ENCODE measurements around the gene CCDC9B.

Gene CCDC9B

GRCh38 chr15:40354408-40355171 lies 13.9 kb upstream of the CCDC9B start:
- Histone ChIP-seq H3K9me3 (replicated peaks; ENCODE audit: insufficient read depth, low read length) (no peaks in the 10 kb centered on the region), H3K27ac (ENCODE audit: low read length) (no peak overlapping the region), H3K9ac (ENCODE audit: low read length) (no peak overlapping the region), H3F3A (ENCODE audit: insufficient read depth, low read length) (peaks cover 2% of the 10 kb centered on the region; the same call in 1 of the 2 replicates), H3K4me2 (ENCODE audit: low read depth, low read length) (no peak overlapping the region), H3K4me3 (ENCODE audit: low read length) (no peak overlapping the region), H3K9me2 (replicated peaks; ENCODE audit: insufficient read depth, low read length) (no peaks in the 10 kb centered on the region), H3K36me3 (replicated peaks; ENCODE audit: insufficient read depth, low read length) (no peaks in the 10 kb centered on the region), H3K27me3 (replicated peaks; ENCODE audit: insufficient read depth, low read length) (peaks cover 4% of the 10 kb centered on the region; the same call in 1 of the 2 replicates), H2AFZ (ENCODE audit: low read length) (no peak overlapping the region), H3K79me2 (ENCODE audit: low read length) (no peaks in the 10 kb centered on the region), H3K4me1 (ENCODE audit: low read length) (0 out of 2 replicates have a peak, but pooled peaks cover 5% of the 10 kb centered on the region), H4K20me1 (ENCODE audit: insufficient read depth, low read length) (no peaks in the 10 kb centered on the region)
- no peak for DNase-seq
- TF ChIP-seq EZH2phosphoT487 (IDR thresholded peaks at IDR 0.05; ENCODE audit: low read length) (no peak), EZH2 (optimal IDR thresholded peaks at IDR 0.05; ENCODE audit: low read depth, low read length) (no peak), CTCF (IDR thresholded peaks at IDR 0.05; ENCODE audit: low read length) (peak; percentile 32)

DNA sequence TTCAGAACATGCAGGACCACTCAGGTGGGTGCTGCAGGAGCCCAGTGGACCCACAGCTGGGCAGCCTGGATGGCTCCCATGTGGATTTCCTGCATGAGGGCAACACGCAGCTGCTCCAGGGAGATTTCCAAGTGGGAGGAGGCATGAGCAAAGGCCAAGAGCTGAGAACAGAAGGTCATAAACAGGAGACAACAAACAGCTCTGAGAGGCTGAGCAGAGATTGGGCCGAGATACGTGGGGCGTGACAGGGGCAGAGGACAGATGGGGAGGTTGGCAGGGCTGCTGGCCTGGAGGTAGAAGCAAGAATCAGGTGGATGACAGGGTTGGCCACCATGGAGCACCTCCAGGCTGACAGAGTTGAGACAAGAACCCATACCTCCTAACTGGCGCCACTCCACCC lies 13.0 kb upstream of the CCDC9B start:
- no peaks in the 10 kb centered on the region for H3K79me2 ChIP-seq (ENCODE audit: low read length)
- H3K4me3 ChIP-seq (ENCODE audit: low read length) = no peak overlapping the region
- H4K20me1 ChIP-seq (ENCODE audit: insufficient read depth, low read length) = no peaks in the 10 kb centered on the region
- no peak overlapping the region for H3K4me2 ChIP-seq (ENCODE audit: low read depth, low read length)
- no peaks in the 10 kb centered on the region for H3K9me2 ChIP-seq (replicated peaks; ENCODE audit: insufficient read depth, low read length)
- no peak for DNase-seq
- H3K36me3 ChIP-seq (replicated peaks; ENCODE audit: insufficient read depth, low read length) = no peaks in the 10 kb centered on the region
- H3K27me3 ChIP-seq (replicated peaks; ENCODE audit: insufficient read depth, low read length) = peaks cover 4% of the 10 kb centered on the region; the same call in 1 of the 2 replicates
- H3K4me1 ChIP-seq (ENCODE audit: low read length) = 0 out of 2 replicates have a peak, but pooled peaks cover under 1% of the 10 kb centered on the region
- H3F3A ChIP-seq (ENCODE audit: insufficient read depth, low read length) = peaks cover 2% of the 10 kb centered on the region; the same call in 1 of the 2 replicates
- no peak for TF ChIP-seq EZH2phosphoT487 (IDR thresholded peaks at IDR 0.05; ENCODE audit: low read length)
- no peak for TF ChIP-seq EZH2 (optimal IDR thresholded peaks at IDR 0.05; ENCODE audit: low read depth, low read length)
- TF ChIP-seq CTCF (IDR thresholded peaks at IDR 0.05; ENCODE audit: low read length) = no peak
- no peak overlapping the region for H3K9ac ChIP-seq (ENCODE audit: low read length)
- no peaks in the 10 kb centered on the region for H3K9me3 ChIP-seq (replicated peaks; ENCODE audit: insufficient read depth, low read length)
- H2AFZ ChIP-seq (ENCODE audit: low read length) = no peak overlapping the region
- no peak overlapping the region for H3K27ac ChIP-seq (ENCODE audit: low read length)

- DNase-seq = no peak
- H3K27ac ChIP-seq (ENCODE audit: low read length) = no peak overlapping the region
- H3K36me3 ChIP-seq (replicated peaks; ENCODE audit: insufficient read depth, low read length) = no peaks in the 10 kb centered on the region
- no peaks in the 10 kb centered on the region for H3K9me3 ChIP-seq (replicated peaks; ENCODE audit: insufficient read depth, low read length)
- no peak overlapping the region for H3K9ac ChIP-seq (ENCODE audit: low read length)
- no peak overlapping the region for H3K4me2 ChIP-seq (ENCODE audit: low read depth, low read length)
- no peaks in the 10 kb centered on the region for H3K9me2 ChIP-seq (replicated peaks; ENCODE audit: insufficient read depth, low read length)
- H3K79me2 ChIP-seq (ENCODE audit: low read length) = no peaks in the 10 kb centered on the region
- H4K20me1 ChIP-seq (ENCODE audit: insufficient read depth, low read length) = no peaks in the 10 kb centered on the region
- H3K4me3 ChIP-seq (ENCODE audit: low read length) = no peak overlapping the region
- TF ChIP-seq EZH2phosphoT487 (IDR thresholded peaks at IDR 0.05; ENCODE audit: low read length) (no peak), CTCF (IDR thresholded peaks at IDR 0.05; ENCODE audit: low read length) (no peak), EZH2 (optimal IDR thresholded peaks at IDR 0.05; ENCODE audit: low read depth, low read length) (no peak)
- peaks cover 4% of the 10 kb centered on the region; the same call in 1 of the 2 replicates for H3K27me3 ChIP-seq (replicated peaks; ENCODE audit: insufficient read depth, low read length)
- no peaks in the 10 kb centered on the region for H3K4me1 ChIP-seq (ENCODE audit: low read length)
- H3F3A ChIP-seq (ENCODE audit: insufficient read depth, low read length) = no peaks in the 10 kb centered on the region
- H2AFZ ChIP-seq (ENCODE audit: low read length) = no peak overlapping the region
Measured at GRCh38 chr15:40352281-40352901, 11.7 kb upstream of the CCDC9B start.
